GM18505 (cell line): ENCODE measurements around the gene MRNIP.

Experiments
- ATAC-seq: cut with Tn5 transposase; IDR thresholded peaks from one replicate; pipeline ENCODE4 v1.9.1; 2021; ENCODE audit not compliant: unreplicated experiment
- POLR2A ChIP-seq: IDR thresholded peaks from 4 replicates; pipeline ENCODE4 v1.6.1; 2011; ENCODE audit warnings: borderline replicate concordance; ENCODE audit not compliant: insufficient read depth, insufficient read length; ENCODE audit errors: extremely low read depth

The MRNIP gene

GRCh38 chr5:179802207-179802883 is 56.3 kb downstream of the MRNIP start:
- ATAC-seq: no peak
- TF ChIP-seq POLR2A: no peak

- TF ChIP-seq POLR2A: no peak
- ATAC-seq: no peak
Observed at GRCh38 chr5:179801304-179802206, 57.1 kb downstream of the MRNIP start.

GRCh38 chr5:179800696-179801201 is 57.9 kb downstream of the MRNIP start:
- no peak for TF ChIP-seq POLR2A
- no peak for ATAC-seq

GRCh38 chr5:179800071-179800695 is 58.4 kb downstream of the MRNIP start:
- no peak for ATAC-seq
- TF ChIP-seq POLR2A: no peak

GRCh38 chr5:179799644-179799973 is 59.0 kb downstream of the MRNIP start:
- TF ChIP-seq POLR2A: no peak
- no peak for ATAC-seq

GRCh38 chr5:179798771-179799643 is 59.6 kb downstream of the MRNIP start:
- no peak for ATAC-seq
- TF ChIP-seq POLR2A: no peak

GRCh38 chr5:179798144-179798770 is 60.4 kb downstream of the MRNIP start:
- ATAC-seq: no peak
- no peak for TF ChIP-seq POLR2A

- no peak for TF ChIP-seq POLR2A
- no peak for ATAC-seq
Observed at GRCh38 chr5:179797741-179798140, 60.9 kb downstream of the MRNIP start.

GRCh38 chr5:179796877-179797608 is 61.6 kb downstream of the MRNIP start:
- no peak for ATAC-seq
- TF ChIP-seq POLR2A: no peak

GRCh38 chr5:179795863-179796833 is 62.5 kb downstream of the MRNIP start:
- ATAC-seq: peak; percentile 68
- peak; percentile 83 for TF ChIP-seq POLR2A

- TF ChIP-seq POLR2A: peak; percentile 10
- no peak for ATAC-seq
Observed at GRCh38 chr5:179795049-179795862, 63.4 kb downstream of the MRNIP start.
